DMS 273 treated with DMSO at 0.1 percent for 48 hours (cell line): ENCODE results near the gene TGOLN2.
"Not testable (repeated sequence)": the region's sequence is repeated elsewhere in the genome, so short reads cannot be mapped to it uniquely, and the experiment has no call there.

Experiments
- DNase-seq: peaks from one replicate; lab custom pipeline; 2025; lab: John Stamatoyannopoulos, UW

TGOLN2 gene

GRCh38 chr2:85340034-85340892 lies 12.5 kb upstream of the TGOLN2 start:
- DNase-seq: peak; percentile 30

- no peak for DNase-seq
These were observed 7.1 kb upstream of the TGOLN2 start for GRCh38 chr2:85334928-85335327.

DNA sequence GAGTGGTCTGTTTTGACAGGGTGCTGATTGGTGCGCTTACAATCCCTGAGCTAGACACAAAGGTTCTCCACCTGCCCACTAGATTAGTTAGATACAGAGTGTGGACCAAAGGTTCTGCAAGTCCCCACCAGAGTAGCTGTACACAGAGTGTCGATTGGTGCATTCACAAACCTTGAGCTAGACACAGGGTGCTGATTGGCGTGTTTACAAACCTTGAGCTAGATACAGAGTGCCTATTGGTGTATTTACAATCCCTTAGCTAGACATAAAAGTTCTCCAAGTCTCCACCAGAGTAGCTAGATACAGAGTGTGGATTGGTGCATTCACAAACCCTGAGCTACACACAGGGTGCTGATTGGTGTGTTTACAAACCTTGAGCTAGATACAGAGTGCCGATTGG lies 6.1 kb upstream of the TGOLN2 start:
- not testable (repeated sequence) for DNase-seq

DNA sequence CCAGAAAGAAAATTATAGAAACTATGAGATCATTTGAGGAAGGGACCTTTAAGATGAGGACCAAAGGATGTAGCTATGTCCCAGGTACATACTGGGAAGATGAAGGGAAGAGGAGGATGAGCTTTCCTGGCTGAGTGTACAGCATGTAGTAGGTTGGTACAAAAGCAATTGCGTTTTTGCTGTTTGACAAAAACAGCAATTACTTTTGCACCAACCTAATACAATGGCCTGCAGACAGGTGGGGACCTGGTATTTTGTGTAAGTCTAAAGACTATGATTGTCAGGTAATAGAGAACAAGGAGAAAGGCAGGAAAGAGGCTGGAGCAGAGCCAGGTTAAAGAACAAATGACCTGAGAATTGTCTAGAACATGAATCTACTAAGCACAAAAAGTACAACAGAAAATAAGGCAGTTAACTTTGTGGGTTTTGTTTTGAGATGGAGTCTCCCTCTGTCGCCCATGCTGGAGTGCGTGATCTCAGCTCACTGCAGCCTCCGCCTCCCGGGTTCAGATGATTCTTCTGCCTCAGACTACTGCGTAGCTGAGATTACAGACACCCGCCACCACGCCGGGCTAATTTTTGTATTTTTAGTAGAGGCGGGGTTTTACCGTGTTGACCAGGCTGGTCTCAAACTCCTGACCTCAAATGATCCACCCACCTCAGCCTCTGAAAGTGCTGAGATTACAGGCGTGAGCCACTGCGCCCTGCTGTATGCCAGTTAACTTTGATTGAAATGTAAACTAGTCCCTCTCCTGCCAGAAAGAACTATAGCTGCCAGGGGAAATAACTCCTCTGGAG lies 3.2 kb upstream of the TGOLN2 start:
- no peak for DNase-seq

- DNase-seq: not testable (repeated sequence)
These were observed 1.9 kb upstream of the TGOLN2 start for GRCh38 chr2:85329701-85330100.

DNA sequence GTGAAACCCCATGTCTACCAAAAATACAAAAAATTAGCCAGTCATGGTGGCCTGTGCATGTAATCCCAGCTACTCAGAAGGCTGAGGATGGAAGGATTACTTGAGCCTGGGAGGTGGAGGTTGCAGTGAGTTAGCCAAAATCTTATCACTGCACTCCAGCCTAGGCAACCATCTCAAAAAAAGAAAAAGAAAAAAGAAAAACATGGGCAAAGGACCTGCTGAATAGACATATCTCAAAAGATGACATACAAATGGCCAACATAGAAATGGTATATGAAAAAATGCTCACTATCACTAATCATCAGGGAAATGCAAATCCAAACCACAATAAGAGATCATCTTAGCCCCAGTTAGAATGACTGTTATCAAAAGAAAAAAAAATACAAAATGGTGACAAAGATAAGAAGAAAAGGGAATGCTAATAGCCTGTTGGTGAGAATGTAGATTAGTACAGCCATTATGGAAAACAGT lies 1.4 kb upstream of the TGOLN2 start:
- DNase-seq: no peak

DNA sequence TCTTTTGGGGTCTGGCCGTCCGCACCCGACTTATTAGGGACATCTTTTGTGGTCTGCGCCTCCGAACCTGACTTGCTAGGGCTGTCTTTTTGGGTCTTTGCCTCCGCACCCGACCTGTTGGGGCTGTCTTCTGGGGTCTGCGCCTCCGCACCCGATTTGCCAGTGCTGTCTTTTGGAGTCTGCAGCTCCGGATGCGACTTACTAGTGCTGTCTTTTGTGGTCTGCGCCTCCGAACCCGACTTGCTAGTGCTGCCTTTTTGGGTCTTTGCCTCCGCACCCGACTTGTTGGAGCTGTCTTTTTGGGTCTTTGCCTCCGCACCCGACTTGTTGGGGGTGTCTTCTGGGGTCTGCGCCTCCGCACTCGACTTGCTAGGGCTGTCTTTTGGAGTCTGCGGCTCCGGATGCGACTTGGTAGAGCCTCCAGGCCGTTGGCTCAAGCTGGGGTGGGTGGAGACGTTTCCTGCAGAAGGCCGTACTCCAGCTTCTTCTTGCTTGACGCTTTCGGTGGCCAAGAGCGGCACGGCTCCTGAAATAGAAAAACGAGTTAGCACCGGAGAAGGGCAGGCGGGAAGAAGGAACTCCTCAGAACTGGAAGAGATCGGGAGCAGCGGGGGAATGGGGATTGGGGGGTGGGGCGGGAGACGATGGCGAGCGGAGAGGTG lies 498 bp downstream of the TGOLN2 start:
- DNase-seq: no peak

DNA sequence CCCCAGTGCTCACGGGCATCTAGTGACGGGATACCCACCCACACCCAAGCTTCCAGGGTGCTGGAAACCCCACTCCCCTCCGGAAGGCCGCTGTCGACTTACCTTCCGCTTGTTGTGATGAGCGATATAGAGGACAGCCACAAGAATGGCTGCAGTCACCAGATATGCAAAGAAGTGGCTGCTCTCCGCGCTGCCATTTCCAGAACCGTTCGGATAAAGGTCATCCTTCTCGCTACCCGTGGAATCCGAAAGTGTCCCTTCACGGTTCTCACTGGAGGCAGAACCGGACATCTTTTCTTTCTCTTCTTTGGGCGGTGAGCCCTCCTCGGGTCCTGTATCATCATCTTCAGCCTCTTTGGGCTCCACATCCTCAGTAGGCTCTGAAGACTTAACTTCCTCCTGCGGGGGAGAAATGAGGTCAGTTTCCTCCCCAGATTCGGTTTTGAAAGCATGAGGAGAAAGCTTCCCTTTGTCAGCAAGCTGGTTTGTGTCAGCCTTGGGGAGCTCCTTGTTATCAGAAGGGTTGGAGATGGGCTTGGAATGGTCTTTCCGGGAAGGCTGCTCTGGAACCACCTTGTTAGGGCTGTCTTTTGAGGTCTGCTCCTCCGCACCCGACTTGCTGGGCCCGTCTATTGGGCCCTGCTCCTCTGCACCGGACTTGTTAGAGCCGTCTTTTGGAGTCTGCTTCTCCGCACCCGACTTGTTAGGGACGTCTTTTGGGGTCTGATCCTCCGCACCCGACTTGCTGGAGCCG lies 1.2 kb downstream of the TGOLN2 start:
- DNase-seq: no peak

GRCh38 chr2:85325466-85325811 lies 2.4 kb downstream of the TGOLN2 start:
- DNase-seq: no peak

GRCh38 chr2:85324639-85325465 lies 2.9 kb downstream of the TGOLN2 start:
- no peak for DNase-seq

DNA sequence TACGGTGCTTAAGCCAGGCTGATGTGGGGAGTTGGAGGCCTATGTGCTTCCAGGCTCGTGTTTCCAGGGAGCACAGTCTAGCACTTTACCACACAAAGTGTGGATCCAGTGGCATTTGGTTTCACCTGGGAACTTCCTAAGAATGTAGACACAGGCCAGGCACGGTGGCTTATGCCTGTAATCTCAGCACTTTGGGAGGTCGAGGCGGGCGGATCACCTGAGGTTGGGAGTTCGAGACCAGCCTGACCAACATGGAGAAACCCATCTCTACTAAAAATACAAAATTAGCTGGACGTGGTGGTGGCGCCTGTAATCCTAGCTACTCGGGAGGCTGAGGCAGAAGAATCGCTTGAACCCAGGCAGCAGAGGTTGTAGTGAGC lies 3.8 kb downstream of the TGOLN2 start:
- DNase-seq: not testable (repeated sequence)

DNA sequence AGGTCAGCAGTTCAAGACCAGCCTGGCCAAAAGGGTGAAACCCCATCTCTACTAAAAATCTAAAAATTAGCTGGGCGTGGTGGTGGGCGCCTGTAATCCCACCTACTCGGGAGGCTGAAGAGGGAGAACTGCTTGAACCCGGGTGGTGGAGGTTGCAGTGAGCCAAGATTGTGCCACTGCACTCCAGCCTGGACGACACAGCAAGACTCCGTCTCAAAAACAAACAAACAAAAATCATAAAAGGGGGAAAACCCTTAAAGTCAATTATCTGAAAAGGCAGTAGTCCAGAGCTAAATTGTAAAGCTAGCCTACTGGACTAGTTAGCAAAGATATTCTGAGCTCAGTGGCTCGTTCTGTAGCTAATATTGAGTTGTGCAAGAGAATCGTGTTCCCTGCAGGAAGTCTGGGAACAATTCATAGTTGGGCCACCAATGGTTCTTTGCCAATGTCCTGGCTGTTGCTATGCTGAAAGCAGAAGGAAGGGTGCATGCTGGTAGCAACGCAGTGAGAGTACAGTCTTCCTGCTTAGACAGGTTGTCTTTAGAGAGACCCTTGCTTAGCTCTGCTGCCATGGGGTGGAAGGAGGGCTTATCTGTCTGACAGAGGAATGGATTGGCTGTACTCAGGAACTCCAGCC lies 4.3 kb downstream of the TGOLN2 start:
- DNase-seq: no peak

GRCh38 chr2:85319796-85320195 lies 8.0 kb downstream of the TGOLN2 start:
- DNase-seq: no peak

DNA sequence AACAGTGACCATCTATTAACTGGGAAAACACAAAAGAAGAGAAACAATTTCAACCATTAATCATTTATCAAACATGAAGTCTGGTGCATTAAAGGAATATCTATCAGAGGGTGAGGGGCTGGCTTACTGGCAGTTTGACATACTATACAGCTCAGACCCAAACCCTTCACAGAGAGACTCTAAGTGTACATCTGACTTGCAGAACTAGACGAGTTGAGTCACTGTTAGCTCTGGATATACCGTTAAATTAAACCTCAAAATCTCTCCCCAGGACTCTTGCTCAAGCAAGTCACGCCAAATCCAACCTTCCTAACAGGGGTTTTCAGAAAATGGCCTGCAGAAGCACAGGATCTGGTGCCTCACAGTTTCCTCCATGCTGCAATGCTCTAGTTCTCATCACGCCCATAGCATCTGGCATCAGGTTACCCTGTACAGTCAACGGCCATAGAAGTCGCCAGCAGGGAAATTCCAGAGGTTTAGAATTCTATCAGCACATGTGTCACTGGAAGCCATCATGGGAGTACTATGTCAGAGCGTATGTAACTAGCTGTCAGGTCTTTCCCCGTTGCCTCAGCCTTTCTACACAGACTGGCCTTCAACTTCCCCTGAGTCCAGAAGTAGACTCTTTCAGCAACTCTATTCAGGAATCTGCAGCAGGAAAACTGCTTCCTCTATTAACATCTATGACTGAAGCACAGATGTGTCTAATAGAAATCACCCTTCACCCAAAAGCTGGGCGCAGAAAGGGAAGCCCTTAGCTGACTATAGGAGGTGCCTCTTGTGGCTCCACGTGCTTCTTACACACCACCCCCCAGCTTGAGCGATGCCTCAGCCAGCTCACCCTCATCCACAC lies 9.3 kb downstream of the TGOLN2 start:
- DNase-seq: no peak

- DNase-seq: not testable (repeated sequence)
These were observed 11.9 kb downstream of the TGOLN2 start for GRCh38 chr2:85315921-85316320.

DNA sequence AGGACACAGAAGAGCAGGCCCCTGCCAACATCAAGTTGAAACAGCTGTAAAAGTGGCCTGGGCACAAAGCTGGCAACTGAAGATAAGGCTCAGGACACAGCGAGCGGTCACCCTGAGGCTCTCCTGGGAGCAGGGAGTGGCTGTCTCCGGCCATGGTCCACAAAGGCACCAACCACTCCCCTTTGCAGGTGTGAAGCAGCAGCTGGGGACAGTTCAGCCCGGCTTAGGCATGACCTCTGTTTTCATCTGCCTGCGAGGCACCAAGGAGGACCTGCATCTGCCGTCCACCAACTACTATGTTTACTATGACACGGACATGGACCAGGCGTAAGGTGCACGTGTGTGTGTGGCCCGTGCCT lies 12.9 kb downstream of the TGOLN2 start:
- no peak for DNase-seq

DNA sequence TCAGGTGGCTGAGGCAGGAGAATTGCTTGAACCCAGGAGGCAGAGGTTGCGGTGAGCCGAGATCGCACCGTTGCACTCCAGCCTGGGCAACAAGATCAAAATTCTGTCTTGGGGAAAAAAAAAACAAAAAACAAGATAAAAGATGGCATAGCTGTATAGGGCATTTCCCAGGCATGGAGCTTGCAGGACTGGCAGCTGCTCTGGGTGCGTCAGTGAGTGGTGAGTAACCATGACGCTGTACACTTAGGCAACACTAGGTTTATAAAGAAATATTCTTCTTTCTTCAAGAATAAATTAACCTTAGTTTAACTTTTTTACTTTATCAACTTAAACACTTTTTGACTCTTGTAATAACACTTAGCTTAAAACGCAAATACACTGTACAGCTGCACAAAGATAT lies 15.4 kb downstream of the TGOLN2 start:
- no peak for DNase-seq

DNA sequence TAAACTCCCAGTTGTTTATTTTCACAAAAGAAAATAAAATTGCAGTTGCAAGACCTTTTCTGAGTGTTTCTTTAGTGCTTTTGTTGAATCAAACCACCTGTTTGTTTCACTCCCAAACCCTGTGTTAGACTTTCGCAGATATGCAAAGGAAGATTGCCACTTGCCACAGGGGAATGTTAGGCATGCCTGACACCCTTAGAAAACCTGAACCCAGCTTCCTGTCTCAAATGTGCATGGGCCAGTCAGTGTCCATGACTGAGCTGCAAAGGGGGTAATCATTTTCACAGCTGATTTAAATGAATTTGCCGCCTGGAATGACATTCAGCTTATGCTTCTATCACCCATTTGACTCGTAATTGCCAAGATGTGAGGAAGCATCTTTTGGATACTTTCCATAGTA lies 17.5 kb downstream of the TGOLN2 start:
- no peak for DNase-seq

- DNase-seq: no peak
These were observed 18.0 kb downstream of the TGOLN2 start for GRCh38 chr2:85309699-85310321.
